ENCODE data around the gene LRRC26. TPM values are rescaled to one million over a fixed set of nuclear protein-coding genes. Genes with fewer than 3 reads are reported as not detected.

The LRRC26 gene
- polyA plus RNA-seq, 1 experiment: not detected

GRCh38 chr9:137185921-137186320 lies 16.1 kb upstream of the LRRC26 start:
- ChIA-PET CTCF (no interaction called here), POLR2A (no interaction called here)
- TF ChIP-seq CTCF (IDR thresholded peaks at IDR 0.05; ENCODE audit: low read depth, low read length): no peak
- no peak overlapping the region for H3K27ac ChIP-seq (ENCODE audit: low read depth, low read length)
- no peaks in the 10 kb centered on the region; the same call in 1 of the 2 replicates for H3K9me3 ChIP-seq (ENCODE audit: control insufficient read depth, insufficient read depth, low read length)
- H3K27me3 ChIP-seq (ENCODE audit: control insufficient read depth, insufficient read depth, low read length): no peaks in the 10 kb centered on the region
- DNase-seq (ENCODE audit: low read depth, low spot score): no peak
- H3K4me3 ChIP-seq (ENCODE audit: low read depth, low read length): no peak overlapping the region

GRCh38 chr9:137184881-137185660 lies 15.2 kb upstream of the LRRC26 start:
- Histone ChIP-seq H3K4me3 (ENCODE audit: low read depth, low read length) (no peak overlapping the region), H3K27ac (ENCODE audit: low read depth, low read length) (no peak overlapping the region), H3K9me3 (ENCODE audit: control insufficient read depth, insufficient read depth, low read length) (no peaks in the 10 kb centered on the region; the same call in 1 of the 2 replicates), H3K27me3 (ENCODE audit: control insufficient read depth, insufficient read depth, low read length) (no peaks in the 10 kb centered on the region)
- no peak for DNase-seq (ENCODE audit: low read depth, low spot score)
- ChIA-PET CTCF (no interaction called here), POLR2A (no interaction called here)
- no peak for TF ChIP-seq CTCF (IDR thresholded peaks at IDR 0.05; ENCODE audit: low read depth, low read length)

- ChIA-PET POLR2A (no interaction called here), CTCF (no interaction called here)
- no peaks in the 10 kb centered on the region; the same call in 1 of the 2 replicates for H3K9me3 ChIP-seq (ENCODE audit: control insufficient read depth, insufficient read depth, low read length)
- DNase-seq (ENCODE audit: low read depth, low spot score): no peak
- H3K27me3 ChIP-seq (ENCODE audit: control insufficient read depth, insufficient read depth, low read length): no peaks in the 10 kb centered on the region
- no peak overlapping the region for H3K4me3 ChIP-seq (ENCODE audit: low read depth, low read length)
- no peak for TF ChIP-seq CTCF (IDR thresholded peaks at IDR 0.05; ENCODE audit: low read depth, low read length)
- no peak overlapping the region for H3K27ac ChIP-seq (ENCODE audit: low read depth, low read length)
Measured at GRCh38 chr9:137183980-137184595, 14.2 kb upstream of the LRRC26 start.

- Histone ChIP-seq H3K4me3 (ENCODE audit: low read depth, low read length) (no peak overlapping the region), H3K9me3 (ENCODE audit: control insufficient read depth, insufficient read depth, low read length) (no peaks in the 10 kb centered on the region; the same call in 1 of the 2 replicates), H3K27me3 (ENCODE audit: control insufficient read depth, insufficient read depth, low read length) (no peaks in the 10 kb centered on the region), H3K27ac (ENCODE audit: low read depth, low read length) (no peak overlapping the region)
- POLR2A ChIA-PET: interaction anchor here (1.4 kb wide), 1 partner anchor 58 kb away, joined by 6 read pairs; the partner anchor contains the start of gene TUBB4B
- DNase-seq (ENCODE audit: low read depth, low spot score): no peak
- CTCF ChIA-PET: no interaction called here
- TF ChIP-seq CTCF (IDR thresholded peaks at IDR 0.05; ENCODE audit: low read depth, low read length): no peak
Measured at GRCh38 chr9:137182836-137183235, 13.0 kb upstream of the LRRC26 start.

GRCh38 chr9:137181680-137182079 lies 11.8 kb upstream of the LRRC26 start:
- no peak overlapping the region for H3K27ac ChIP-seq (ENCODE audit: low read depth, low read length)
- POLR2A ChIA-PET: interaction anchor here (1.4 kb wide), 1 partner anchor 59 kb away, joined by 6 read pairs; the partner anchor contains the start of gene TUBB4B
- no peak overlapping the region for H3K4me3 ChIP-seq (ENCODE audit: low read depth, low read length)
- CTCF ChIA-PET: no interaction called here
- DNase-seq (ENCODE audit: low read depth, low spot score): no peak
- TF ChIP-seq CTCF (IDR thresholded peaks at IDR 0.05; ENCODE audit: low read depth, low read length): no peak
- no peaks in the 10 kb centered on the region for H3K27me3 ChIP-seq (ENCODE audit: control insufficient read depth, insufficient read depth, low read length)
- H3K9me3 ChIP-seq (ENCODE audit: control insufficient read depth, insufficient read depth, low read length): no peaks in the 10 kb centered on the region
